ENCODE measurements around the gene KANSL1.

DNA sequence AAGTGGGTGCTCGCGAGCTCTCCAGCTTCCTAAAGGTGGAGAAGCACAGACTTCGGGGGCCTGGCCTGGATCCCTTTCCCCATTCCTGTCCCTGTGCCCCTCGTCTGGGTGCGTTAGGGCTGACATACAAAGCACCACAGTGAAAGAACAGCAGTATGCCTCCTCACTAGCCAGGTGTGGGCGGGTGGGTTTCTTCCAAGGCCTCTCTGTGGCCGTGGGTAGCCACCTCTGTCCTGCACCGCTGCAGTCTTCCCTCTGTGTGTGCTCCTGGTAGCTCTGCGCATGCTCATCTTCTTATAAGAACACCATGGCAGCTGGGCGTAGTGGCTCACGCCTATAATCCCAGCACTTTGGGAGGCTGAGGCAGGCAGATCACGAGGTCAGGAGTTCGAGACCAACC, 196.1 kb downstream of the KANSL1 start:
- TF ChIP-seq, protein P1, sequence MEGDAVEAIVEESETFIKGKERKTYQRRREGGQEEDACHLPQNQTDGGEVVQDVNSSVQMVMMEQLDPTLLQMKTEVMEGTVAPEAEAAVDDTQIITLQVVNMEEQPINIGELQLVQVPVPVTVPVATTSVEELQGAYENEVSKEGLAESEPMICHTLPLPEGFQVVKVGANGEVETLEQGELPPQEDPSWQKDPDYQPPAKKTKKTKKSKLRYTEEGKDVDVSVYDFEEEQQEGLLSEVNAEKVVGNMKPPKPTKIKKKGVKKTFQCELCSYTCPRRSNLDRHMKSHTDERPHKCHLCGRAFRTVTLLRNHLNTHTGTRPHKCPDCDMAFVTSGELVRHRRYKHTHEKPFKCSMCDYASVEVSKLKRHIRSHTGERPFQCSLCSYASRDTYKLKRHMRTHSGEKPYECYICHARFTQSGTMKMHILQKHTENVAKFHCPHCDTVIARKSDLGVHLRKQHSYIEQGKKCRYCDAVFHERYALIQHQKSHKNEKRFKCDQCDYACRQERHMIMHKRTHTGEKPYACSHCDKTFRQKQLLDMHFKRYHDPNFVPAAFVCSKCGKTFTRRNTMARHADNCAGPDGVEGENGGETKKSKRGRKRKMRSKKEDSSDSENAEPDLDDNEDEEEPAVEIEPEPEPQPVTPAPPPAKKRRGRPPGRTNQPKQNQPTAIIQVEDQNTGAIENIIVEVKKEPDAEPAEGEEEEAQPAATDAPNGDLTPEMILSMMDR (IDR thresholded peaks at IDR 0.05), result no peak
- TF ChIP-seq POLR2A (IDR thresholded peaks at IDR 0.05), result no peak
